PFSK-1 (cell line): ENCODE measurements around the gene SNX33.

Experiments used
- POLR2AphosphoS5 ChIP-seq: IDR thresholded peaks from 2 replicates; pipeline ENCODE4 v1.6.1; 2012; ENCODE audit warnings: low read depth, mild to moderate bottlenecking, control low read depth, low read length, moderate library complexity
- TF ChIP-seq, protein P1 (sequence below), 2 experiments: IDR thresholded peaks; 2 replicates each; pipeline versions ENCODE4 v1.6.1 to v1.8.0; 2011 to 2012; ENCODE audit warnings: low read depth in 2 of 2, low read length in 2 of 2, control low read depth in 1 of 2, inconsistent platforms in 1 of 2, mild to moderate bottlenecking in 1 of 2, moderate library complexity in 1 of 2; ENCODE audit not compliant: insufficient read depth in 1 of 2

DNA sequence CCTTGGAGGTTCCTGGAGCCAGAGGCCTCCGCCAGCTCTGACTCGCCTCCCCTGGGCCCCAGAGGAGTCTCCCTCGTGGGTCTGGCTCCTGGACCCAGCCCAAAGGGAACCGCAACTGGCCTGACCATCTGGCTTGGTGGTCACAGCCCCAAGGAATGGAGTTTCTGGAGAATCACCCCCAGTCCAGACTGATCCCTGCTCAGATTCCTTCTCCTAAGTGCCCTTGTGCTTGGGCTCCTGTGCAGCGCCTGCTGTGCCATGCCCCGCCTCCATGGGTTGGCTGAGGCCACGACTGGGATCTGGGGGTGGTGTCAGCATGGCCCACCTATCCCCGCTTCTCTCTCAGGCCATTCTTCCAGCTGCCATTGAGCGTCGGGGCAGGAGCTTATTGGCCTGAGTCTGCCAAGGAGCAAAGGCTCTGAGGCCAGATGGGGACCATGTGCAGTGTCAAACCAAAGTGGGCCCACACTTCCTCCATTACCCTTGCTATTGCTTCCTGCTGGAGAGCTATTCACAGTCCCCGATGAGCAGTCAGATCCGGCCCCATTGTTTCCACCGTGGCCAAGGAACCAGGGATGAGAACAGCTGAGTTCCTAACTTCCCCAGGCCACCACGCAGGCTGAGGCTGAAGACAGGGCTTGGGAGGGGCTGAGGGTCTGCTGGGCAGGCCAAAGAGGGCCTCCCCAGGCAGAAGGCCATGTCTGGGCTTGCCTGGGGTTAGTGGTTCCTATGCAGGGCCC lies 46.0 kb downstream of the SNX33 start:
- TF ChIP-seq POLR2AphosphoS5 = no peak
- TF ChIP-seq, protein P1, sequence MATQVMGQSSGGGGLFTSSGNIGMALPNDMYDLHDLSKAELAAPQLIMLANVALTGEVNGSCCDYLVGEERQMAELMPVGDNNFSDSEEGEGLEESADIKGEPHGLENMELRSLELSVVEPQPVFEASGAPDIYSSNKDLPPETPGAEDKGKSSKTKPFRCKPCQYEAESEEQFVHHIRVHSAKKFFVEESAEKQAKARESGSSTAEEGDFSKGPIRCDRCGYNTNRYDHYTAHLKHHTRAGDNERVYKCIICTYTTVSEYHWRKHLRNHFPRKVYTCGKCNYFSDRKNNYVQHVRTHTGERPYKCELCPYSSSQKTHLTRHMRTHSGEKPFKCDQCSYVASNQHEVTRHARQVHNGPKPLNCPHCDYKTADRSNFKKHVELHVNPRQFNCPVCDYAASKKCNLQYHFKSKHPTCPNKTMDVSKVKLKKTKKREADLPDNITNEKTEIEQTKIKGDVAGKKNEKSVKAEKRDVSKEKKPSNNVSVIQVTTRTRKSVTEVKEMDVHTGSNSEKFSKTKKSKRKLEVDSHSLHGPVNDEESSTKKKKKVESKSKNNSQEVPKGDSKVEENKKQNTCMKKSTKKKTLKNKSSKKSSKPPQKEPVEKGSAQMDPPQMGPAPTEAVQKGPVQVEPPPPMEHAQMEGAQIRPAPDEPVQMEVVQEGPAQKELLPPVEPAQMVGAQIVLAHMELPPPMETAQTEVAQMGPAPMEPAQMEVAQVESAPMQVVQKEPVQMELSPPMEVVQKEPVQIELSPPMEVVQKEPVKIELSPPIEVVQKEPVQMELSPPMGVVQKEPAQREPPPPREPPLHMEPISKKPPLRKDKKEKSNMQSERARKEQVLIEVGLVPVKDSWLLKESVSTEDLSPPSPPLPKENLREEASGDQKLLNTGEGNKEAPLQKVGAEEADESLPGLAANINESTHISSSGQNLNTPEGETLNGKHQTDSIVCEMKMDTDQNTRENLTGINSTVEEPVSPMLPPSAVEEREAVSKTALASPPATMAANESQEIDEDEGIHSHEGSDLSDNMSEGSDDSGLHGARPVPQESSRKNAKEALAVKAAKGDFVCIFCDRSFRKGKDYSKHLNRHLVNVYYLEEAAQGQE (IDR thresholded peaks at IDR 0.05; ENCODE audit: insufficient read depth in 1 of 2, low read depth in 2 of 2, low read length in 2 of 2) = no peak
